ENCODE results near the gene UNC79.

Gene UNC79

GRCh38 chr14:93548102-93548843, 117.5 kb downstream of the UNC79 start:
- no peak for DNase-seq (ENCODE audit: low spot score)

GRCh38 chr14:93549595-93549994, 118.9 kb downstream of the UNC79 start:
- no peak for DNase-seq (ENCODE audit: low spot score)

- no peak for DNase-seq (ENCODE audit: low spot score)
Observed at GRCh38 chr14:93564918-93565317, 134.2 kb downstream of the UNC79 start.

GRCh38 chr14:93566065-93566693, 135.4 kb downstream of the UNC79 start:
- DNase-seq (ENCODE audit: low spot score): no peak

- no peak for DNase-seq (ENCODE audit: low spot score)
Observed at GRCh38 chr14:93571275-93571674, 140.5 kb downstream of the UNC79 start.

- DNase-seq (ENCODE audit: low spot score): no peak
Observed at GRCh38 chr14:93579178-93579577, 148.4 kb downstream of the UNC79 start.

- no peak for DNase-seq (ENCODE audit: low spot score)
Observed at GRCh38 chr14:93582516-93582915, 151.8 kb downstream of the UNC79 start.

GRCh38 chr14:93587330-93587729, 156.6 kb downstream of the UNC79 start:
- no peak for DNase-seq (ENCODE audit: low spot score)

GRCh38 chr14:93591506-93591905, 160.8 kb downstream of the UNC79 start:
- DNase-seq (ENCODE audit: low spot score): no peak

- DNase-seq (ENCODE audit: low spot score): no peak
Observed at GRCh38 chr14:93592786-93593185, 162.0 kb downstream of the UNC79 start.

- DNase-seq (ENCODE audit: low spot score): no peak
Observed at GRCh38 chr14:93606091-93606490, 175.4 kb downstream of the UNC79 start.

GRCh38 chr14:93619176-93619793, 188.5 kb downstream of the UNC79 start:
- DNase-seq (ENCODE audit: low spot score): peak; percentile 61

GRCh38 chr14:93628048-93628447, 197.3 kb downstream of the UNC79 start:
- no peak for DNase-seq (ENCODE audit: low spot score)

- DNase-seq (ENCODE audit: low spot score): no peak
Observed at GRCh38 chr14:93629643-93630042, 198.9 kb downstream of the UNC79 start.

GRCh38 chr14:93638790-93639189, 208.1 kb downstream of the UNC79 start:
- DNase-seq (ENCODE audit: low spot score): no peak

GRCh38 chr14:93643127-93643526, 212.4 kb downstream of the UNC79 start:
- DNase-seq (ENCODE audit: low spot score): no peak

- DNase-seq (ENCODE audit: low spot score): no peak
Observed at GRCh38 chr14:93643676-93644075, 212.9 kb downstream of the UNC79 start.

GRCh38 chr14:93645200-93645599, 214.5 kb downstream of the UNC79 start:
- no peak for DNase-seq (ENCODE audit: low spot score)

GRCh38 chr14:93648440-93649168, 217.9 kb downstream of the UNC79 start:
- DNase-seq (ENCODE audit: low spot score): no peak

- DNase-seq (ENCODE audit: low spot score): no peak
Observed at GRCh38 chr14:93654599-93654998, 223.9 kb downstream of the UNC79 start.

GRCh38 chr14:93655078-93655750, 224.5 kb downstream of the UNC79 start:
- peak; percentile 63 for DNase-seq (ENCODE audit: low spot score)

- no peak for DNase-seq (ENCODE audit: low spot score)
Observed at GRCh38 chr14:93657875-93658274, 227.1 kb downstream of the UNC79 start.

Data from GM03348 (cell line).